Left forelimb (tissue), 1 donor: ENCODE results near the gene RGS9.
"Not testable (repeated sequence)": the region's sequence is repeated elsewhere in the genome, so short reads cannot be mapped to it uniquely, and the experiment has no call there.

Experiments
- DNase-seq: peaks from one replicate; pipeline ENCODE4 v3.0.0-alpha.2; 2018; ENCODE audit warnings: low spot score

Gene RGS9

GRCh38 chr17:65183736-65184135, 46.6 kb downstream of the RGS9 start:
- DNase-seq: no peak

DNA sequence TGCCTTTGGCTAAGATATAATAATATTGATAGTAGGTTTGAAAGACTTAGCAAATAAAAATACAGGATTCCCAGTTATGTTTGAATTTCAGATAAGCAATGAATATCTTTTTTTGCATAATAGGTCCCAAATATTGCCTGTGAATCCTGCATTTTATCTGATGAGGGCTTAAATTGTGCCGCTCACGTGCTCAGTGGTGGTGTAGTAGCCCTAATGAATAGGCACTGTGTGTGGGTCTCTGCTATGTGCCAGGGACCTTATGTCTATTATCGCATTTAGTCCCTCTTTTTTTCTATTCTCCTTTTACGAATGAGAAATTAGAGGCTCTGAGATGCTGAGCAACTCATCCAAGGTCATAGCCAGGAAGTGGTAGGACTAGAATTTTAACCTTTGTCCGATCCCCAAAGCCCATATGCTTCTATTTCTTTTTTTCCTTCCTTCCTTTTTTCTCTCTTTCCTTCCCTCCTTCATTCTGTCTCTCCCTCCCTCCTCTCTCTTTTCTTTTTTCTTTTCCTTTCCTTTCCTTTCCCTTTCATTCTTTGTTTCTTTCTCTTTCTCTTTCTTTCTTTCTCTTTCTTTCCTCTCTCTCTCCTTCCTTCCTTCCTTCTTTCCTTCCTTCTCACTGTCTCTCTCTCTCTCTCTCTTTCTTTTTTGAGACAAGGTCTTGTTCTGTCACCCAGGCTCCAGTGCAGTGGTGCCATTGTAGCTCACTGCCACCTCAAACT, 47.2 kb downstream of the RGS9 start:
- no peak for DNase-seq

GRCh38 chr17:65185062-65185461, 47.9 kb downstream of the RGS9 start:
- no peak for DNase-seq

- no peak for DNase-seq
These were observed 48.7 kb downstream of the RGS9 start for GRCh38 chr17:65185668-65186382.

DNA sequence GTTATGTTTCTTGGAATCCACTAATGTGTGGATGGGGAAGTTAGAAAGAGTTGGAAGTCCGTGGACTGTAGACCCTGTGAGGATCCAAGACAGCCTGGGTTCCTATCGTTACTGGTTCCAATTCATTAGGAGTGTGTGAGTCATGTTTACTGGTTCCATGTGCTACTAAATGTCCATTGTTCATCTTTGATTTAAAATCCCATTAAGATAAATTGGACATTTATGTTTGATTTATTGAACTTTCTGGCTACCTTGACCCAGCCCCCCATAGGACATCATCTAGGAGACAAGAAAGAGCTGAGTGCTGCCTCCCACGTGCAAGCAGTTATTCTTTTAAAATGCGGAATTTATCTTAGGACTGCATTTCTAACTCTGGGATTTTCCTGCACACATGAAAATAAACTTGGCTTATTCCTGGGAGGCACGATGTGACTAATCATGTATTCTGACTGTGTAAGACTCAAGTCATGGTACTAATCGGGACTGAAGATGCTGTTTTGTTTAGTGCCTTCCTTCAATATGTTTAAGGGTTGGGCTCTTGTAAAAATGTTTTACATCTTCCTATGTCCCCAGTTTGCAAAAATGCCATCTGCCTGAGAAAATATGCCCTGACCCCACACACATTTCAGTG, 53.4 kb downstream of the RGS9 start:
- DNase-seq: no peak

DNA sequence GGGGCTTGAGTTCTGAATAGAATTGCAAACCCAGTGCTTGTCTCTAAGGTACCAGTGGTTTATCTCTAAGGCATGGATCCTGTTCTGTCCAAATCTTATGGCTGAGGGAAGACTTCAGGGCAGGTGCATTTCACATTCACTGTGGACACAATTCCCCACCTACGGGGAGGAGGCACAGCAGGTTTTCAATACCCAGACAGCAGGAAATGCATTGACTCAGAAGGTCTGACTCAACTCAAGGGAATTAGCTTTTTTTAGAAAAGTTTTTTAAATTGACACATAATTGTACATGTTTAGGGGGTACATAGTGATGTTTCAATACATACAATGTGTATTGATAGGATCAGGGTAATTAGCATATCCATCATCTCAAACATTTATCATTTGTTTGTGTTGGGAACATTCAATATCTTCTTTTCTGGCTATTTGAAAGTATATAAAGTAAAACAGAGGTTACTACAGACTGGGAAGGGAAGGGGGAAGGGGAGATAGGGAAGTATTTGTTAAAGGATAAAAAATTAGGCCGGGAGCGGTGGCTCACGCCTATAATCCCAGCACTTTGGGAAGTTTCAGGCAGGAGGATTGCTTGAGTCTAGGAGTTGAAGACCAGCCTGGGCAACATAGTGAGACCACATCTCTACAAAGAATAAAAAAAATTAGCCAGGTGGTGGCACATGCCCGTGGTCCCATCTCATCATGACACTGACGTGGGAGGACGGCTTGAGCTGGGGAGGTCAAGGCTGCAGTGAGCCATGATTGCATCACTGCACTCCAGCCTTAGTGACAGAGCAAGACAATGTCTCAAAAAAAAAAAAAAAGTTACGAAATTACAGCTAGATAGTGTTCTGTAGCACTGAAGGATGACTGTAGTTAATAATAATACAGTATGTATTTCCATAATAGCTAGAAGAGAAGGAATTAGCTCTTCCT, 54.9 kb downstream of the RGS9 start:
- DNase-seq: no peak

- DNase-seq: no peak
These were observed 56.1 kb downstream of the RGS9 start for GRCh38 chr17:65193305-65193704.

DNA sequence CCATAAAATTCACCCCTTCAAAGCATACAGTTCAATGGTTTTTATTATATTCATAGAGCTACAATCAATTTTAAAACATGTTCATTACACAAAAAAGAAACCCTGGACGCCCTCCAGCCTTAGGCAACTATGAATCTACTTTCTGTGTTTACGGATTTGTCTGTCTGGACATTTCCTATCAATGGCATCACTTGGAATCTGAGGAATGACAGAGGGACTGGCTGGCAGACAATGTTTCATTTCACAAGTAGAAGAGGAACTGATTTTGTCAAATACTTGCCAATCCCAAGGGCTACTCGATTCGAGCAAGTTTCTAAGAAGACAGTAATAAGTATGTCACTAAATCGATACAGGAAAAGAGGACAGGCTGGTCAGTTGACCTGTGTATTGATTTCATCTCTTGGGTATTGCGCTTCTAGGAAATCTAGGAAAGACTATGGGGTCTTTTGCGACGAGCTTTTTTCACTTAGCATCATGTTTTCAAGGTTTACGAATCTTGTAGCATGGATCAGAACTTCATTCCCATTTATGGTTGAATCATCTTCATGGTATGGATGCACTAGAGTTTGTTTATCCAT, 56.6 kb downstream of the RGS9 start:
- no peak for DNase-seq

DNA sequence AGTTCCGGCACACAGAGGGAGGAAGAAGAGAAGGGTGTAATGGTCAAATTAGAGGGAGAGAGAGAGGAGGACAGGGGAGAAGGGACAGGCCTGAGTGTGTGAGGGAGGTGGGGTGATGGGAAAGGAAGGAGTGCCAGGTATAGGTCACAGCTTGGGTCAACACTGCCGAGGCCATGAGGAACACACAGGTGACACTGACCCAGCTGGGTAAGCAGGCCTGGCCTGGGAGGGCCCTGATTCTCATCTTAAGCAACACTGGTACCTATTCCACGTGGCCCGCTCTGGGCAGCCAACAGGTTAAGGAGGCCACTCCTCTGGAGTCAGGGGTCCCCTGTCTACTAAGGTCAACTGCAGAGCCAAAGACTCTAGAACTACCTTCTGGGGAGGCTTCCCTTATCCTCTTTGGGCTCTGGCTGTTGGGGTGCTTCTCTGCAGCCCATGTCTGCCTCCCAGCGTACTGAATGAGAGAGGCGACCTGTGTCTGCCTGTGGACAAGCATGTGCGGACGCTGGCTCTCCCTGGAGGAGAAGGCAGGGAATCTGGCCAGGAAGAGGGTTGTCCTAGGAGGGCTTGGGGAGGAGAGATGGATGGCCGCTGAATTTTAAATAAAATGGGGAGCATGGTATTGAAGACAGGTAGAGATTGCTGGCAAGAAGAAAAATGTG, 57.6 kb downstream of the RGS9 start:
- no peak for DNase-seq

- DNase-seq: no peak
These were observed 58.5 kb downstream of the RGS9 start for GRCh38 chr17:65195716-65196115.

DNA sequence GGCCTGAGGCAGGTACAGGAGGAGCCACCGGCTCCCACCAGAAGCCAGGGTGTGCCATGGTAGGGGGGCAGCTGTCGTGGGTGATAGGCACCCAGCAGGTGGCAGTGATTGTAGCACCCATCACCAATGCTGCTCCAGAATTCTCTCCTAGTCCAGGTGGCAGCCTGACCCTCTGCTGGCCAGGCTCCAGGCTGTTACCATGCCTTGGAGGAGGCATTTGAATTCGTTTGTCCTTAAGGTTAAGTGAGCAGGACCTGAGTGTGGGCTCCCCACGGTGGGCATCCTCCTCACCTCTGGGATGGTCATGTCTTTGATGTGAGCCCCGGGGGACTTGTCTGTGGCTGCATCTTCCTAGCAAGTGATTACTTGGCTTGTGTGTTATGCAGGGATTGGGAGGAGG, 59.4 kb downstream of the RGS9 start:
- no peak for DNase-seq

DNA sequence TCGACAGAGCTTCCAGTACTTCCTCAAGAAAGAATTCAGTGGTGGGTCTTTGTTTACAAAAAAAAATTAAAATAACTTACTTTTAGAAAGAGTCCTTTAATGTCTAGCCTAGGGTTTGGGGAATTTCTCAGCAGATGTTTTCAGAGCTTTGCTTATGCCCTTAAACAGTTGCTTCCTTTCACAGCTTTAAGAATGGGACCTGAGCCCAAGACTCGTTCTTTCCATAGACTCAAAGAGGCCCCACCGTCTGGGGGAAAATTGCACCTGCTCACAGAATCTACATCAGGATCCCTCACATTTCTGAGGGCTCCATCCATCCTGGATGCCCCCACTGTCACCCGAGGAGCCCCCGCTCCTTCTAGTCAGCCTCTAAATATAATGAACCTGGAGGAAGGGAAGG, 60.0 kb downstream of the RGS9 start:
- DNase-seq: no peak

GRCh38 chr17:65198653-65199382, 61.6 kb downstream of the RGS9 start:
- no peak for DNase-seq

DNA sequence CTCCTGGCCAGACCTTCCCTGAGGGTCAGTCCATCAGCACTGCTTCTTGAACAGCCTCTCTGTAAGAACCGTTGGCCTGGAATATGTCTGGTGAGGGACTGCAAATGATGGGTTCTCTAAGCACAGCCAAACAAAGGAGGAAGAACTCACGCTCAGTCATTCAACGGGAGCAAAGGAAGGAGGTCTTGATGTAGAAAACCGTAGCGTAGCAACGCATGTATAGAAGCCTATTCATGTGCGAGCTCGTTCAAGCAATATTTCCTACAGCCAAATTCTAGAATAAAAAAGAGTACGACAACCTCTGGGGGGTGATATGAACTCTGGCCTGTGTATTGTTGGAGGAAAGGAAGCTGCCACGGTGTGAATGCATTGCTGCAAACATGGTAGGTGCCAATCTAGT, 64.2 kb downstream of the RGS9 start:
- DNase-seq: no peak

DNA sequence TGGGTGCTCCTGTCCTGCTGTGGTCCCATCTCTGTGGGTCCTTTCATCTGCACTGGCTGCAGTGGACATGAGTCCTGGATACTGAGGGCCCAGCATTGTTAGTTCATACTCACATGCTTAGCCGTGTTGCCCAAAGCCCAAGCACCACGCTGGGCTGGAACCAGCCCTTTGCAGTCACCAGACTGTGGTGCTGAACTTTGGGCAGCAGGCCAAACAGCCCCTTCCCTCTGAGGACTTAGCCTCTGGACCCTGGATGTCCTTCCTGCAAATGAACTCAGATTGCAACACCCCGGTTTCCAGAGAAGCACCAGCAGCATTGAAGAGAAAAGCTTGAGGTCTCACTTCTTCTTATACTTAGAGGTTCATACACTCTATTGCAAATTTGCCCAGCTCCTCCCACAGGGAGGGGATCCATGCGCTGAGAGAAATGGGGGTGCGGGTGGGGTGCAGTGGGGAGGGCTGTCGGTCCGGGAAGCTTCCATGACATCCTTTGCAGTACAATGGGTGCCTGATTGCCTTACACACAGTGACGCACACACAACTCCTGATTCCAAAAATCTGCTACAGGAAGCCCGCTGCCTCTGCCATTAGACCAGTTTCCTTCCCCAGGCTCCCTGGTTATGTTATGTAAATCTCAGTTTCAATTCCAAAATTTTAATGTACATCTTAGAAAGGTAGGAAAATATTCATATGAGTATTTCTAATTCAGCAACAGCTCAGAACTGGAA, 65.8 kb downstream of the RGS9 start:
- DNase-seq: no peak

- DNase-seq: no peak
These were observed 66.8 kb downstream of the RGS9 start for GRCh38 chr17:65204001-65204400.

DNA sequence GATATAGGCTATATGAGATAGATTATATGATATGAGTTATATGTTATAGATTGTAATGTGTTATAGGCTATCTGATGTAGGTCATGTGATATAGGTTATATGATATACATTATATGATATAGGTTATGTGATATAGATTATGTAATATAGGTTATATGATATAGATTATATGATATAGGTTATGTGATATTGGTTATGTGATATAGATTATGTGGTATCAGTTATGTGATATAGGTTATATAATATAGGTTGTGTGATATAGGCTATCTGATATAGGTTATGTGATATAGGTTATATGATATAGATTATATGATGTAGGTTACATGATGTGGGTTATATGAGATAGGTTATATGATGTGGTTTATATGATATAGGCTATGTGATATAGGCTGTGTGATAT, 68.5 kb downstream of the RGS9 start:
- no peak for DNase-seq

- DNase-seq: not testable (repeated sequence)
These were observed 70.3 kb downstream of the RGS9 start for GRCh38 chr17:65207448-65207847.

DNA sequence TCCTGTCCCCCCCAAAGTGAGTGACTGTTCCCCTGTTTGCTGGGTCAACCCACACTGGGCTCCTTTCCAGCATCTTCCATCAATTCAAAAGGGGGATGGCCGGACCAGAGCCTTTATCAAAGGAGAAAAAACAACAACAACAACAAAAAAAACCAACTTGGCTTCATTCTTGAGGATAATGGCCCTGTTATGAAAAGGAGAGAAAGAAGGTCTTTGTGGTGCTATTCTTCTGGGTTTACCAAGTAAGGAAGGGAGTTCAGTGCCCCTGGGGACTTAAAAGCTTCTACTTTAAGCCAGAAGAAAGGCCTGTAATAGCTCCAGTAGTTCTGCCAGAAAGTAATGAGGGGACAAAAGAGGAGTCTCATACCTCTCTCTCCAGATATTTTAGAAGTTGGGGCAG, 71.5 kb downstream of the RGS9 start:
- no peak for DNase-seq

- no peak for DNase-seq
These were observed 81.1 kb downstream of the RGS9 start for GRCh38 chr17:65218261-65218660.
